Lower leg skin (tissue), 4 donors: ENCODE results near the gene INPP4B. TPM values are rescaled to one million over a fixed set of nuclear protein-coding genes. Genes with fewer than 3 reads are reported as not detected.

ENCODE experiments used
- DNase-seq, 2 donors: peaks; one replicate each; pipeline ENCODE4 v3.0.0-alpha.2; 2019; ENCODE audit warnings: low spot score in 2 of 2
- H3K4me3 ChIP-seq: fragments of 200-600 bp; sonication (generic); 2 replicates; pipeline ENCODE4 v1.5.1; 2017; ENCODE audit warnings: mild to moderate bottlenecking, low read depth; ENCODE audit not compliant: poor library complexity, severe bottlenecking
- CTCF ChIP-seq, 3 donors: fragments of 450-650 bp; IDR thresholded peaks; one replicate each; pipeline ENCODE4 v1.5.1; 2016; ENCODE audit warnings: antibody characterized with exemption in 3 of 3, mild to moderate bottlenecking in 3 of 3, moderate library complexity in 2 of 3
- POLR2A ChIP-seq, 2 donors: fragments of 450-650 bp; IDR thresholded peaks; one replicate each; pipeline ENCODE4 v1.6.1; 2016 to 2017; ENCODE audit warnings: antibody characterized with exemption in 2 of 2, mild to moderate bottlenecking in 1 of 2, moderate library complexity in 1 of 2
- WGBS, 2 donors: methylation state at CpG; one replicate each; pipeline ENCODE4 v1.1.5; 2018; 5-methylcytosine and 5-hydroxymethylcytosine counted together
- intact Hi-C: fragments of 100-400 bp; cut with DNase I; formaldehyde crosslinking; loops from one replicate; pipeline ENCODE4 v1.15.0; 2023; ENCODE audit warnings: low total_unique reads
- total RNA-seq, 4 donors: library from RNA; depleted of rRNA; stranded (reverse); fragments of >200 nt; gene quantifications; one replicate each; pipeline ENCODE4 v1.1.0, GENCODE V29; 2016

Gene INPP4B
- total RNA-seq, 4 donors from 2014 or later = 7.6 to 18.5 (median 17.6) TPM

DNA sequence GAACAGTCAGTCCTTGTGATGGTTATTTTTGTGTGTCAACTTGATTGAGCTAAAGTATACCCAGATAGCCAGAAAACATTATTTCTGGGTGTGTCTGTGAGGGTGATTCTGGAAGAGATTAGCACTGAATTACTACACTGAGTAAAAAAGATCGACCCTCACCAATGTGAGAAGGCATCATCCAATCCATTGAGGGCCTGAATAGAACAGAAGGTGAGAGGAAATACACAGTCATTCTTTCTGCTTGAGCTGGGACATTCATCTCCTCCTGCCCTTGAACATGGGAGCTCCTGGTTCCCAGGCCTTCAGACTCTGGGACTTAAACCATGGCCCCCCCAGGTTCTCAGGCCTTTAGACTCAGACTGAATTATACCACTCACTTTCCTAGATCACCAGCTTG lies 22.3 kb downstream of the INPP4B start:
- intact Hi-C loops = no loop called here
- no peak overlapping the region for H3K4me3 ChIP-seq
- TF ChIP-seq POLR2A (IDR thresholded peaks at IDR 0.05) = no peak
- WGBS, 2 donors = 79 to 97% methylated on average over 1 of the region's 1 CpG
- no peak for DNase-seq

- intact Hi-C loops = no loop called here
- H3K4me3 ChIP-seq = no peak overlapping the region
- WGBS, 2 donors = 87 to 94% methylated on average over 4 of the region's 4 CpGs
- DNase-seq = no peak
- no peak for TF ChIP-seq CTCF (IDR thresholded peaks at IDR 0.05)
Measured at GRCh38 chr4:142818476-142818875, 27.6 kb downstream of the INPP4B start.

- intact Hi-C loops = no loop called here
- H3K4me3 ChIP-seq = no peak overlapping the region
- TF ChIP-seq CTCF (IDR thresholded peaks at IDR 0.05) (no peak), POLR2A (IDR thresholded peaks at IDR 0.05) (no peak)
- 35 to 43% methylated on average over 1 of the region's 1 CpG for WGBS, 2 donors
- DNase-seq = no peak
Measured at GRCh38 chr4:142818031-142818430, 28.1 kb downstream of the INPP4B start.

DNA sequence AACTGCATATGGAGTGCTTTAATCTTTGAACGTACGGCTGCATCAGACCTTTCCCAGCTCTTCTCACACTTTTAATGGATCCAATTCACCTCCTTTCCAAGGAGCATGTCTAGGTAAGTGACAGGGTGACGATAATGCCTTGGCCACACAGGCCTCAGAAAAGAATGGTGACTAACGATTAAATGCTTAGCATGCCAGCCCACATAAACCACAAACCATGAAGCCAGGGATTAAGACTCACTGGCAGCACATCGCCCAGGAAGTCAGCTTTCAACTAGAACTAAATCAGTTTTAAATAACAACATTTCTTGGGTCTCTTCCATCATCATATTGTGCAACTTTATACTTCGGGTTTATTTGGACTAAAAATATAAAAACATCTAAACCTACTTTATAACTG lies 28.7 kb downstream of the INPP4B start:
- peak in 1 of 2 donors; percentile 43 for DNase-seq
- intact Hi-C loops = no loop called here
- 17 to 18% methylated on average over 6 of the region's 6 CpGs for WGBS, 2 donors
- H3K4me3 ChIP-seq = no peak overlapping the region
- TF ChIP-seq CTCF (IDR thresholded peaks at IDR 0.05) = no peak
- no peak for TF ChIP-seq POLR2A (IDR thresholded peaks at IDR 0.05)

DNA sequence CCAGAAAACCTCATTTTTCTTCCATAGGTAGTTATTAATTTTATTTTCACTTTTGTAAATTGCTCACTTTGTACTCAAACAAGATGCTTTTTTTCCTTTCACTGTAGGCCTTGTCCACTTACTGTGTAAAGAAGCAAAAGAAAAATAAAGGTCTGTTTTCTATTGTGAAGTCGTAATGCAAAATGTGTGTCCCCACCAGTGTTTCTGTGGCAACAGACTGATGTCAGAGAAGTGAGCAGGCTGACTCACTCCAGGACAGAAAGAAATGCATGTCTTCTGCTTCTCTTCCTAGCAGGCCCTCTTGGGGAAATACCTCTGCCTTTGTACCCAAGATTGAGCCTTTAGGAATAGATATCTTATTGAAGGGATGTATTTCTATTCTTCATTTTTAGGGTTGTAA lies 30.3 kb downstream of the INPP4B start:
- no peak overlapping the region for H3K4me3 ChIP-seq
- 7 to 53% methylated on average over 1 of the region's 1 CpG for WGBS, 2 donors
- intact Hi-C loops = no loop called here
- TF ChIP-seq POLR2A (IDR thresholded peaks at IDR 0.05) = no peak
- no peak for TF ChIP-seq CTCF (IDR thresholded peaks at IDR 0.05)
- no peak for DNase-seq

GRCh38 chr4:142813388-142813787 lies 32.7 kb downstream of the INPP4B start:
- TF ChIP-seq POLR2A (IDR thresholded peaks at IDR 0.05) (no peak), CTCF (IDR thresholded peaks at IDR 0.05) (no peak)
- no peak for DNase-seq
- 90 to 94% methylated on average over 2 of the region's 2 CpGs for WGBS, 2 donors
- H3K4me3 ChIP-seq = no peak overlapping the region
- intact Hi-C loops = no loop called here
